Stimulated activated CD4-positive, alpha-beta T cell treated with anti-CD3 and anti-CD28 coated beads, TNF-alpha, amount 100 ng/mL, for 24 hours (primary cell): Measurements from ENCODE around the gene TRPV3.
"Not testable (repeated sequence)": the region's sequence is repeated elsewhere in the genome, so short reads cannot be mapped to it uniquely, and the experiment has no call there.

Experiments used
- DNase-seq, 3 experiments: peaks; one replicate each; pipeline ENCODE4 v3.0.0-alpha.2; 2020; ENCODE audit warnings: low read depth in 3 of 3

TRPV3 gene

GRCh38 chr17:3472137-3472536 is 85.5 kb downstream of the TRPV3 start:
- no peak for DNase-seq

DNA sequence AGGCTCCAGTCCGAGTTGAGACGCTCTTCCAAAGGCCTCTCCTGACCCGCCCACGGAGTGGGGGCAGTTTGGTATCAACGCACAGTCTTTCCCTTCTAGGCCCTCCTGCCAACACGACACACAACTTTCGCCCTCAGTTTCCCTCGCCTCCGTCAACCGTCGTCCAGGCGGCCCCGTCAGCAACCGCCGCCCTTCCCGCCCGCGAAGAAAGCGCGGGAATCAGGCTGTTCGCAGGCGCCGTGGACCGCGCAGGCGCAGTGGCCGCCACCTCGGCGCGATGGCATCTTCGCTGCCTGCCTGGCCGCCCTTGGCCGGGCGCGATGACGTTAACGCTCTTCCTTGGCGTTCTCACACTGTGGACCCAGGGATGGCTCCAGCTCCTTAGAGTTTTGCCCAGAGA is 86.0 kb downstream of the TRPV3 start, which contains the start of gene SPATA22:
Gene SPATA22, minus strand, starts transcription at position 221 of the 400 bp plus-strand sequence. CDS start 2,494 bp downstream, outside the sequence.
- DNase-seq: no peak

- no peak for DNase-seq
Observed at GRCh38 chr17:3469529-3469928, 88.1 kb downstream of the TRPV3 start.

DNA sequence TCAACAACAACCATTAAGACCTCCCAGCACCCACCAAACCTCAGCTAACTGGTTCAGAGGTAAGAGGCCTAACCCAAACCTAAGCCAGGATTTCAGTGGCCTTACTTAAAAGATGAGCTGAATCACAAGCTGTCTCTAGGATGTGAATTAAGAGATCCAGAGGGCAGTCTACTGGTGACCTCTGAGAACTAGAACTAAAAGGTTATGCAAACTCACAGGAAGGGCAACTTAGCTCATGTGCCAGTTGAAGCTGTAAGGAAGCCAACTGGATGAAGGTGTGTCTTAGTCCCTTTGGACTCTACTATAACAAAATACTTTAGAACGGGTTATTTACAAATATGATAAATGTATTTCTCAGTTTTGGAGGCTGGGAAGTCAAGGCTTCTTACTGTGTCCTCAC is 91.3 kb downstream of the TRPV3 start:
- DNase-seq: not testable (repeated sequence)
